HG03354 (cell line): Measurements from ENCODE around the gene CIB2.
"Not testable (repeated sequence)": the region's sequence is repeated elsewhere in the genome, so short reads cannot be mapped to it uniquely, and the experiment has no call there.

Experiments used
- ATAC-seq: cut with Tn5 transposase; IDR thresholded peaks from one replicate; pipeline ENCODE4 v1.9.1; 2021; ENCODE audit warnings: mild to moderate bottlenecking; ENCODE audit not compliant: unreplicated experiment, poor library complexity, severe bottlenecking

CIB2 gene

DNA sequence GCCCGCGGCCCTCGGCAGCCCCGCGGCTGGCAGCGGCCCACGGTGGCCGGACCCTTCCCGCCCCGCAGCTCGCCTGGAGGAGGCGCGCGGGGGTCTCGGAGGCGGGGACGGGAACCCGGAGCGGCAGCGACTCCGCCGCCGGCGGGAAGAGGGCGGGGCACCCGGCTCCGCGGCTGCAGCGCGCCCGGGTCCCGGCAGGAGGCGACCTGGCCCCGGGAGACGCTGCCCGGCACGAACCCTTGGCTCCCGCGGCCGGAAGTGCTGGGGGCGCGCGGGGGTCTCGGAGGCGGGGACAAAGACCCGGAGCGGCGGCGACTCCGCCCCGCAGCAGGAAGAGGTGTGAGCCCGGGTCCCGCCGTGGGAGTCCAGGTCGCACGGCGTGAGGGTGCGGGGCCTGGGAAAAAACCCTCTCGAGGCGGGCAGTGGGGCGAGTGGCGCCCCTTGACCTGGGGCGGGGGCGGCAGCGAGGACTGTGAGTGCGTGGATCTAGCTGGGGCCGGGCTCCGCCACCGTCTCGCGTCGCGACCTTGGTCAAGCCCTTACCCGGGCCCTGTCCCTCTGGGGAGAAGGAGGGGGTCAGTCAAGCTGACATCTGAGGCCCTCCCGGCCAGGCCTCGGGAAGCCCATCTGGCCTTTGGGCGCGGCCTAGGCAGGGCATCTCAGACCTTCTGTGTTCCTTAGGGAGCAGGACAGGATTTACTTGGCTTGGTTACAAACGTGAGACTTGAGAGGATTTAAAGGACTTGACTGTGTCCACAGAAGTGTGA is at the start of gene CIB2:
TSS of gene CIB2 (minus strand) at position 151 of the 767 bp plus-strand sequence. CDS start 230 bp downstream, outside the sequence.
- ATAC-seq = peak; percentile 88

DNA sequence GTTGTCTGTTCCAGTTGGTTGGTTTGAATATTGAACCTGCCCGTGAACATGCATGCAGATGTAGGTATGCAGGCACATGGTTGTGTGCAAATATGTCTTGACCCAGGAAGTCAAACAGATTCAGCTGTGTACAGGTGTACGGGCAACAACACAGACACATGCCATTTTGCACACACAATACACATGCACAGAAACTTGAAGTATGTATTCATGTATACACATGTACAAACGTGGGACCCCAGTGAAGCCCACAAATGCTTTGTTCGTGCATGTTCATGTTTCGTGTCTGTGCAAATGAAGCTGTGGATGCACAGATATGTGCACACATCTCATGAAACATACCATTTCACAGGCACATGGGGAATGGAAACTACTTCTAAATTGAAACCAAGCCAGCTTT is 48.7 kb upstream of the CIB2 start:
- no peak for ATAC-seq

DNA sequence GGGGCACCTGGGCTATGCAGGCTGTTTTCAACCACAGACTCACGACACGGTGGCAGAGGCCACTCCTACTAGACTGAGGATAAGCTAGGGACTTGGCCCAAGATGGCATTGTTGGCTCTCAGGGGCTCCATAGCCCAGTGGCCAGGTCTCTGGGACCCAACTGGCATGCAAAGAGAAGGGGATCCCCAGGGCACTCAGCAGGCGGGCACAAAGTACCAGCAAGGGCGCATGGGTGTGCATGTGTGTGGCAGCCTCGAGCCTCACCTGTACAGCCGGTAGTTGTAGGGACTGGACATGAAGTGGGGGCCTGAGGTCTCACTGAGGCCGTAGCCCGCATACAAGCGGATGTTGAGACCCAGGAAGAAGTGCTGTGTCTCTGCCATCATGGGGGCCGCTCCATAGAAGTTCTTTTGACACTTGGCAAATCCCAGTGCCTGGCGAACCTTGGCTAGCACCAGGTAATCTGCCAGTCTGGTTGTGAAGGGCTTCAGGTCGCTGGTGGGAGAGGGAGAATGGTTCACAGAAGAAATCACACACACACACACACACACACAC is 48.1 kb upstream of the CIB2 start:
- ATAC-seq = no peak

DNA sequence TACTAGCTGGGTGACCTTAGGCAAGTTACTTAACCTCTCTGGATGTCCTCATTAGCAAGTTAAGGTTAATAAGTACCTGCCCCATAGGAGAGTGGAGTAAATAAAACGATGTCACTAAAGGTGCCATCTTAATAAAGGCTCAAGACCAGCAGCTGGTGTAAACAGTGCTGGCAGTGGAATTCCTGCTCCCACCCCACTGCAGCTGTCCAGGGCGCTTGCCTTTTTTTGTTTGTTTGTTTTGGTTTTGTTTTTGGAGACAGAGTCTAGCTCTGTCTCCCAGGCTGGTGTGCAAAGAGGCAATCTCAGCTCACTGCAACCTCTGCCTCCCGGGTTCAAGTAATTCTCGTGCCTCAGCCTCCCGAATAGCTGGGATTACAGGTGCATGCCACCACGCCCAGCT is 46.8 kb upstream of the CIB2 start:
- ATAC-seq = no peak

DNA sequence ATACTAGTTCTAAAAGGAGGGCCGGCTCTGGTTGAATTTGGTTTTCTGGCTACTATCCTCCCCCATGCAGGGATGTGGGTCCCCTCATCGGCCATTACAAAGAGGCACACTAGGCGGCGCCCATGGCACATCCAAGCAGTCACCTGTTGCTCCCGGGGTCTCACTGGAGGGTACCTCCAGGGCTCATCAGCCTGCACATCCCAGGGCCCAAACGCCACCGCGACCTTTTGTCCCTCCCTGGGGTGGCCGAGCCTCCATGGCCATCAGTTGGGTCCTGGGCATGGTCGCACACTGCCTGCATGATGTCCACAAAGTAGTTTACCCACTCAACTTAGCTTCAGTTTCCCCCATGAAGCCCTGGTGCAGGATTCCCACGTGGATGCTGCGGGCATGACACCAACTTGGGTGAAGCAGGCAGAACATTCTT is 46.2 kb upstream of the CIB2 start:
- ATAC-seq = no peak

DNA sequence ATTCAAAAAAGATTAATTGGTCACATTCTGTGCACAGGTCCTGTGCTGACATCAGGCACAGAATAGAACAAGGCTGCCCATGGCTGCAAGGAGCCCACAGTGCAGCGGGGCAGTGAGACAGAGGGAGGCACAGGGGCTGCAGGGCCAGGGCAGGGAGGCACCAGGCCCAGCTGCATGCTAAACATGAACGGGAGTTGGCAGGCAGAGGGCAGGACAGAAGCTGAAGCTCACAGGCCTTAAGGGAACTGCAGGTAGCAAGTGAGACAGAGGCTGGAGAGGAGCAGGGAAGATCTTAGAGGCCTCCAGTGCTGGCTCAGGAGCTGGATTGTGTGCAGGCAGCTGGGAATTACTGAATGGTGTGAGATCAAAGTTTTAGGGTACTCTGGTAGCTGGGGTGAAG is 44.1 kb upstream of the CIB2 start:
- ATAC-seq = no peak

DNA sequence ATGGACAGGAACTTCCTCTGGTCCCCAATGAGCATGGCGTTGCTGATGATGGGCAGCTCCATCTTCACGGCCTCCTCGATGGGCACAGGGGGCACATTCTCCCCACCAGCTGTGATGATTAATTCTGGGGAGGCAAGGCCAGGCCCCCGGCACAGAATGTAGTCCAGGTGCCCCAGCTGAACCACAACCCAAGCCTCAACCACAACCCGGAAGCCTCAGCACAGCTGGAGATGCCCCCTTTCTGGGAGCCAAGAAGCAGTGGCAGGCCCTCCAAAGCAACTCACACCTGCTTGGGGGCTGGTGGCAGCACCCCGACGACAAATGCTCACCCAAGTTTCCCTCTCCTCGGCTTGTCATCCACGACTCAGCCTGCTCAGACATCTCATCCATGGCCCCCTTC is 43.2 kb upstream of the CIB2 start:
- no peak for ATAC-seq

DNA sequence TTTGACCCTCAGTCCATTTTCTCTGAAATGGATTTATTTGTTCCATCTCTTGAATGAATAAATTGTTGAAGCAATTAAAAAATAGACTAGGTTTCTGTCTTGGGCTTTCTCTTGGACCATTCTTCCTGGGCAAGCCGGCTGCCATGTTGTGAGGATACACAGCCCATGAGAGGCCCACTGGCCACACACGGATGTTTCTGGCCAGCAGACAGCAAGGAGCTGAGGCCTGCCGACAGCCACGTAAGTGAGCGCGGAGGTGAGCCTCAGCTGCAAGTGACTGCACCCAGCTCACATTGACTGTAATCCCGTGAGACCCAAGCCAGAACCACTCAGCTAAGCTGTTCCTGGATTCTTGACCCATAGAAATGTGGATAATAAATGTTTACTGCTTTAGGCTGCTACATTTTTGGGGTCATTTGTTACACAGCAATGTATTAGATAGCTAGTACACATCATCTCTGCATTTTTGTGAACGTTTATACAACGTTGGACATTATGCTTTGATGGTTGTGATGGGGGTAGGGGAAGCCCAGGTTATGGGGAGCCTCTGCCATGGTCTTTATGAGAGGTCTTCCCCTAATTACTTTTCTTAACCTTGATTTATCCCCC is 40.7 kb upstream of the CIB2 start:
- ATAC-seq = no peak

DNA sequence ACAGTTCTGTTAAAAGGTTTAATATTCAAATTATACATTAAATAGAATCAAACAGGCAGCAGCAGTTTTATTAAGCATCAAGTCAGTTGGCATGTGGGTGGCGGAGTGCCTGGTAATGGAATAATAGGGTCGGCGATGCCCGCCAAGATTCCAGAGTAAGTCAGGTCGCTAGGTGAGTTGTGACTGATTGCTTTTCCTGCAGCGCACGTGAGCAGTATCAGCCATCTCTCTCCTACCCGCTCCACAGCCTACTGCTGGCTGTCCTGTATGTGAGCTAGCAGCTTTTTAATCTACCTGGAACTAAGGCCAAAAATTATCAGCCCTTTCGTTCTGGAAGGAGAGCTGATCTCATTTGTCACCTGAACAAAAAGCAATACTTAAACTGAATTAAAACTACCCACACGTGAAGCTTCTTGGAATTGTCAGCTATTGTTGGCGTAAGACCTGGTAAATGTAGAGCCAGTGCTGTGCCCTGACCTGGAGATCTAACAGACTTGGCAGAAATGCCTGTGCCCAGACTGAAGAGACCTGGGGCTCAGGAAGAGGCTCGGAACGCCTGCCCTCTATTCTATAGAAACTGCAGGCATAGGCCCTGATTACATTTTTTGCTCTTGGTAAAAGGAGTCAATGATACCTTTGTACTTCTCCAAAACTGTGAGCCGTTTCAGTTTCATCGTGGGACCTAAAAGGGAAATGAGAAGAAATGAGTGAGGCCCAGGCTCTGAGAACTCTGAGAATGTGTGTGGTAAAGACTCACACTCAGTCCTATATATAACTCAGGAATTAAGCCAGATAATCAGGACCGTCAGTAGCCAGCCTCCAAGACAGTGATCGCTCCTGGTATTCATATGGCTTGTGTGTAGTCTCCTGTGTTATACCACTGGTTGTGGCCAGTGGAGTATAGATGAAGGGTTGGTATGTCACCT is 39.9 kb upstream of the CIB2 start:
- peak; percentile 57 for ATAC-seq

DNA sequence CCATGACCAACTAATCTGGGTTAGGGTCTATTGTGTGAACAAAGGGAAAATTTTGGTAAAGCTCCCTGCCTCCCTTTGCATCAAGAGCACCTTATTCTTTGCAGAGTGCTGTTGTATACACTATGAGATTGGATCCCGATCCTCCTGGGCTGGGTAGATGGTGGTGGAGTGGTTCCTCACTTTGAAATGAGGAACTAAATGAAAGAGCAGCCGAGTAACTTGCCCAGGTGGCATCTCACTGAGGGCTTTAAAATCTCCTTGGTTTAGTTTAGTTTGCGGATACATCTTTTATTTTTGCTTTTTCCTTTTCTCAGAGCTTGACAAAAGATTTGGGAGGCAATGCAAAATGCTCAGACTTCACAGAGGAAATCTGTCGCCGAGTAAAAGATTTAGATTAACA is 37.4 kb upstream of the CIB2 start:
- ATAC-seq = no peak

DNA sequence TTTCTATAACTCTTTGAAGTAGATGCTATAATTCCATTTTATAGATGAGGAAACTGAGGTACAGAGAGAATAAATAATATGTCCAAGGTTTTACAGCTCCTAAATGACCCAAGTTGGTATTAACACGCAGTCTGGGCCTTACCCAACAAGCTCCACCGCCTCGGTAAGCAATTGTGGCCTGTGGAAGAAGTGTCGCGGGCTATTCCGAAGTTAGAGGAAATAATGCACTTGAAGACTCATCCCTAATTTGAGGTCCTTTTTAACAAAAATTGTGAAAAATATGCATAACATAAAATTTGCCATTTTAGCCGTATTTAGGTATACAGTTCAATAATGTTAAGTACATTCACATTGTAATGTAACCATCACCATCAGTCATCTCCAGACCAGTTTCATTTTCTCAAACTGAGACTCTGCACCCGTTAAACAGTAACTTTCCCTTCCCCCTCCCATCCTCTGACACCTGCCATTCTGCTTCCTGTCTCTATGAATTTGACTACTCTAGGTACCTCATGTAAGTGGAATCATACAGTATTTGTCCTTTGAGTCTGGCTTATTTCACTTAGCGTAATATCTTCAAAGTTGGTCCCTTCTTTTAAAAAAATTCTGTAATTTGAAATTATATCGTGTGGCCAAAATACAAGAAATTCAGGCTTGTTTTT is 36.1 kb upstream of the CIB2 start:
- ATAC-seq = peak; percentile 88

DNA sequence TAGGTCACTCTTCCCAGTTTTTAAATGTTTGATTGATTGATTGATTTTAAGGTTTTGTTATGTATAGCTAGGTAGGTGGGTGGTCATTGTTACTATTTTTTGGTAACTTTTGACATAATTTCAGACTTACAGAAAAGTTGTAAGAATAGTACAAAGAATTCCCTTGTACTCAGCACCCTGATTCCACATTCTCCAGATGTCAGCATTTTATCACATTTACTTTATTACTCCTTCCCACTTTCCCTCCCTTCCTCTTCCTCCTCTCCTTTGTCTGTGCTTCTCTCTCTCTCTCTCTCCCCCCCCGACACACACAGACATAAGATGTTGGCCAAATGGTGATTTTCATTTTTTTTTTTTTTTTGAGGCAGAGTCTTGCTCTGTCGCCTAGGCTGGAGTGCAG is 32.8 kb upstream of the CIB2 start:
- no peak for ATAC-seq

DNA sequence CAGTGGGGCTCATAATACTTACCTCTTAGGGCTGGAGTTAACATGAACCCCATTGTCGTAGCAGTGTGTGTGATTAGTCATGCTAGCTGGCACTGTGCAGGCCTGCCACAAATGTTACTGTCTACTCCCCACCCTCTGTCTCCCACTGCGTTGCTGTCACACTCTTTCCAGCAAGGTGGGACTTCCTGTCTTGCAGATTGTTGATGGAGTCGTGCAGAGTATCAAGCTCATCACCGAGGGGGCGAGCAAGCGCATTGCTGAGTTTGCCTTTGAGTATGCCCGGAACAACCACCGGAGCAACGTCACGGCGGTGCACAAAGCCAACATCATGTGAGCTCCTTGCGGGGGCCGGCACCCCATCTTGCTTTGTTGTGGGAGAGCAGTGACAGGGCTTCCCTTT is 30.8 kb upstream of the CIB2 start:
- ATAC-seq = no peak

DNA sequence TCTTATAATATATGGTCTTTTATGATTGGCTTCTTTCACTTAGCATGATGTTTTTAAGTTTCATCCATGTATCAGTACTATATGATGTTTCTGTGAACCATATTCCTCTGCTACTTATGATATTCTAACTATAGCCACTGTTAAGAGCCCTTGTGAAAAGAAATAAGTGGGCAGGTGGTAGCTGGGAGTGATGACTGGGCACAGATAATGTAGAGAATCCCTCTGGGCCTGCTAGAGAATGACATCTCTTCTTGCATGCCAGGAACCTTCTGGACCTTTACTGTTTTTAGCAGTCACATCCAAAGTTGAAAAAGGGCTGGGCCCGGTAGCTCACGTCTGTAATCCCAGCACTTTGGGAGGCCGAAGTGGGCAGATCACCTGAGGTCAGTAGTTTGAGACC is 28.1 kb upstream of the CIB2 start:
- no peak for ATAC-seq

DNA sequence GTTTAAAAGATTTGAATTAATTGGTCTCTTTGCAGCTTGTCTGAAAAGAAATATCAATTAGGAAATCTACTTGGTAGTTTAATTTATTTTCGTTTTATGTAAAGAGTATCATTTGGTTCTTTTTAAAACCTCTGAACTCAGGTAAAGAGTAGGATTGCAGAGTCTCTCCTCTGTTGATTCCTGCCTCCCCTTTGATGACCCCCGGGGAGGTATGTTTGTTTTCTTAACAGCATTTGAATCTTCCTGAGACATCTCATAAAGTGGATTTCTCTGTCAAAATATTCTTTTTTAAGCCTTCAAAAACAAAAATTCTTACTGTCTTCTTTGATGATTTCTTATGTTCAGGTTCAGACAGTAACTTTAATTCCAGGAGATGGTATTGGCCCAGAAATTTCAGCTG is 26.0 kb upstream of the CIB2 start:
- no peak for ATAC-seq

DNA sequence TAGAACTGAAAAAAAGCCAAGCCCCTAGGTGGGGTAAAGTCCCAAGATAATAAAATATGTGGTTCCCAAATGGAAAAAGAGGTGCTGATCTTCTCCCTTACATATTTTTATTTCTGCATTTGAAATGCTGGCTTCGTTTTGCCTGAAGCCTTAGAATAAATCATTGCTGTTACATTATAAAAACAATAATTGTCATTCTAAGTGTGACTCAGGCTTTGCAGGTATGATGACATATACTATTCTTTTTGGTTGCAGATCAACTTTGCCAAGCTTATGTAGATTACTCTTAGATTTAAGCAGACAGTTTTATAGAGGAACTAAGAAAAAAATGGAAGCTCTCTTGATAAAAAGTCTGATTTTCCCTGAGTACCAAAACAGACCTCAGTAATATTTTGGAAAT is 25.4 kb upstream of the CIB2 start:
- no peak for ATAC-seq

DNA sequence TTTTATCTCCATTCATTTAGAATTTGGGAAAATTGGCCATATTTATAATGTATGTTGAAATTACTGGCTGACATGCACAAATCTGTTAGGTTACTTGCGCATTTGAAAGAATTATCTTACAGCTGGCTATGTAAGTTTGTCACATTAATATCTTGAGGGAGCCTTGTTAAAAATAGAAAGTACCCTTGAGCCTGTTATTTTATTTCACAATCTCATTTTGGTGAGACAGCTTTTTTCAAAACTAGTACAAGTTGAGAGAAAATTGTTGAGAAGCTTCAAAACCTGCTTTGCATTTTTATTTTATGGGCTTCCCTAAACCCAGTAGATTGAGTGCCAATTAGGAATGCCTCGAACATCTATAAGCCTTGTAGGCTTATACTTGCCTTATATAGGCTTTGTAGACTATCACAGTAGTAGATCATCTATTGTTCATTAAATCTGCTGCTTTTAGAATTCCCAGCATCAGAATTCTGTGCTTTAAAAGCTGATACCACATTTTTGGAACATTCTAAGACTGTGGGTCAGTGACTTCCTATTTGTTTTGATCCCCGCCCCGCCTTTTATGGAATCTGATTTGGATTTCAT is 24.2 kb upstream of the CIB2 start:
- ATAC-seq = no peak

DNA sequence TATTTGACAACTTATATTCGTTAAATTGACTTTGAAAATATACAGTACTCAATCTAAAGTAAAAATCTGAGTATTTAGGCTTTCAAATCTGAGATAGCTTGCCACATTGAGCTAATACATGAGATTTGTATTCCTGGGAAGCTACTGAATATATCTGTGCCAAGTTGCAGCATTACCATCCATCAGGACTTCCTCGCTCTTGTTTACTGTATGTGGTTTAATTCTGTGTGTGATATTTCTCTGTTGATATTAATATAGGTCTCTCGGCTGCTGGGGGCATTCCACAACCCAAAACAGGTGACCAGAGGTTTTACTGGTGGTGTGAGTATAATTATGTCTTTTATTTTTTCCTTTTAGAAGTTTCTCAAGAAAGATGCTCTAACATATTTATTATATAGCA is 23.7 kb upstream of the CIB2 start:
- no peak for ATAC-seq

DNA sequence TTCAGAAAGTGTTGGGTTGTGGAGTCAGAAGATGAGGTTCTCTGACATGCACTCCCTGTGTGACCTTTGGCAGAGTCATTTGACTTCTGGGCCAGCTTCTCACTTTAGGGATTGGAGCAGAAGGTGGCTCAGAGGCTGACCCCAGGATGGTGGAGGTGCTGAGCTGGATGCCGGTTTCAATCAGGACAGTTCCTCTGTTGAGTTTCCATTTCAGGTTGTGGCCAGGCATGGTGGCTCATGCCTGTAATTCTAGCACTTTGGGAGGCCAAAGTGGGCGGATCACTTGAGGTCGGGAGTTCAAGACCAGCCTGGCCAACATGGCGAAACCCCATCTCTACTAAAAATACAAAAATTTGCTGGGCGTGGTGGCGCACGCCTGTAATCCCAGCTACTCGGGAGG is 19.8 kb upstream of the CIB2 start:
- ATAC-seq = not testable (repeated sequence)
